Measurements from ENCODE around the gene TTC3.

The TTC3 gene

DNA sequence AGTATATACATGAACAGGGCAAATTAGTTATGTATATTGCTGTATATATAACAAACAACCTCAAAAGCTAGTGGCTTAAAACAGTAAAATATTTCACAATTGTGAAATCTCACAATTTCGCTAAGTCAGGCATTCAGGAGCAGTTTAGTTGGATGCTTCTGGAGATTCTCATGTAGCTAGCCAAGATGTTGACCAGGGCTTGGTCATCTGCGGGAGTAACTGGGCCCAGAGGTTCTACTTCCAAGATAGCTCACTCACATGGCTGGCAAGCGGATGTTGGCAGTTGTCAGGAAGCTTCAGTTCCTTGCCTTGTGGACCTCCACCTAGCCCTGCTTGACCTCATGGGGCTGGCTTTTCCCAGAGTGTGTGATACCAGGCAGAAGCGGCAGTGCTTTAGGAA is 95.6 kb downstream of the TTC3 start:
- no peaks in the 10 kb centered on the region for H3K27me3 ChIP-seq (ENCODE audit: control insufficient read depth, insufficient read depth, low read length)
- H3K36me3 ChIP-seq (ENCODE audit: control insufficient read depth, insufficient read depth, low read length) = no peaks in the 10 kb centered on the region
- no peaks in the 10 kb centered on the region for H3K9me3 ChIP-seq (ENCODE audit: control insufficient read depth, low read length)
- no peak overlapping the region for H3K4me3 ChIP-seq (ENCODE audit: low read depth, low read length)
- no peaks in the 10 kb centered on the region for H3K4me1 ChIP-seq
- H3K9ac ChIP-seq = no peak overlapping the region
- H3K79me2 ChIP-seq = no peaks in the 10 kb centered on the region
- no peak overlapping the region for H3K4me2 ChIP-seq (ENCODE audit: low read length)
- H2AFZ ChIP-seq = no peak overlapping the region
- no peak overlapping the region for H3K27ac ChIP-seq
- TF ChIP-seq, protein P1, sequence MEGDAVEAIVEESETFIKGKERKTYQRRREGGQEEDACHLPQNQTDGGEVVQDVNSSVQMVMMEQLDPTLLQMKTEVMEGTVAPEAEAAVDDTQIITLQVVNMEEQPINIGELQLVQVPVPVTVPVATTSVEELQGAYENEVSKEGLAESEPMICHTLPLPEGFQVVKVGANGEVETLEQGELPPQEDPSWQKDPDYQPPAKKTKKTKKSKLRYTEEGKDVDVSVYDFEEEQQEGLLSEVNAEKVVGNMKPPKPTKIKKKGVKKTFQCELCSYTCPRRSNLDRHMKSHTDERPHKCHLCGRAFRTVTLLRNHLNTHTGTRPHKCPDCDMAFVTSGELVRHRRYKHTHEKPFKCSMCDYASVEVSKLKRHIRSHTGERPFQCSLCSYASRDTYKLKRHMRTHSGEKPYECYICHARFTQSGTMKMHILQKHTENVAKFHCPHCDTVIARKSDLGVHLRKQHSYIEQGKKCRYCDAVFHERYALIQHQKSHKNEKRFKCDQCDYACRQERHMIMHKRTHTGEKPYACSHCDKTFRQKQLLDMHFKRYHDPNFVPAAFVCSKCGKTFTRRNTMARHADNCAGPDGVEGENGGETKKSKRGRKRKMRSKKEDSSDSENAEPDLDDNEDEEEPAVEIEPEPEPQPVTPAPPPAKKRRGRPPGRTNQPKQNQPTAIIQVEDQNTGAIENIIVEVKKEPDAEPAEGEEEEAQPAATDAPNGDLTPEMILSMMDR (IDR thresholded peaks at IDR 0.05) = no peak

DNA sequence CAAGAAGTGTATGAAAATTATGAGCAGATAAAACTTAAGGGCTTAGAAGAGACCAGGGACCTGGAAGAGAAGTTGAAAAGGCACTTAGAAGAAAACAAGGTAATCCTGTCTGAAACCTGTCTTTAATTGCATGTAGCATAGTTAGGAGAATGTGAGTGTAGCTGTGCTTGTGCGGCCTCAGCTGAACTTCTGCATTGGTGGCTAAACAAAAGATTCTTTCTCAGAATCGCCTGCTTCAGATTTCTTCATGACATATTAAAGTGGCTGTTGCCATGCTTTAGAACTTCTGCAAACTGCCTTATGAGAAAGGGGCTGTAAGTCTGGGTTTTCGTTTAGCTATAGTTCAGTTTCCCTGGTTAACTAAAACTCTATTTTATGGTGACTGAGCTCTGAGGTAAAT is 99.6 kb downstream of the TTC3 start:
- no peaks in the 10 kb centered on the region for H3K27me3 ChIP-seq (ENCODE audit: control insufficient read depth, insufficient read depth, low read length)
- no peak overlapping the region for H3K4me3 ChIP-seq (ENCODE audit: low read depth, low read length)
- H3K9ac ChIP-seq = no peak overlapping the region
- no peak overlapping the region for H2AFZ ChIP-seq
- no peaks in the 10 kb centered on the region for H3K4me1 ChIP-seq
- H3K4me2 ChIP-seq (ENCODE audit: low read length) = no peak overlapping the region
- TF ChIP-seq, protein P1 (IDR thresholded peaks at IDR 0.05) = no peak
- H3K27ac ChIP-seq = no peak overlapping the region
- H3K9me3 ChIP-seq (ENCODE audit: control insufficient read depth, low read length) = no peaks in the 10 kb centered on the region
- H3K79me2 ChIP-seq = no peaks in the 10 kb centered on the region
- no peaks in the 10 kb centered on the region for H3K36me3 ChIP-seq (ENCODE audit: control insufficient read depth, insufficient read depth, low read length)

DNA sequence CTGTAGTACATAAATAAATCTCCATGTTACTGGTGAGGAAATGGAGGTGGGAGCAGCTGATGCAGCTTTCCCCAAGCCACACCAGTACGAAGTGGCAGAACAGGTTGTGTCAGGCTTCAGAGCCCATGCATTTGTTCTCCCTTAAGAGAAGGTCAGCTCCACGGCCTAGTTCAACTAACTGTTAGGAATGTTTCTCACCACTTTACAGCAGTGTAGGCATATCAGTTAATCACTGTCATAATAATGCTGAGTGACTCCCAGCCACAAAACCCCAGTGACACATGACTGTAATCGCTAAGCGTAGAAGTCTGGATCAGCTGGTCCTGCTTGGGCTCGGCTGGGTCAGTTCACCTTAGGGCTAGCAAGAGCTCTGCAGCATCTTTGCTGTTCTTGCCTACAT is 103.7 kb downstream of the TTC3 start:
- H3K4me2 ChIP-seq (ENCODE audit: low read length) = no peak overlapping the region
- TF ChIP-seq, protein P1 (IDR thresholded peaks at IDR 0.05) = no peak
- H3K4me3 ChIP-seq (ENCODE audit: low read depth, low read length) = no peak overlapping the region
- H3K9me3 ChIP-seq (ENCODE audit: control insufficient read depth, low read length) = no peaks in the 10 kb centered on the region
- H3K9ac ChIP-seq = no peak overlapping the region
- H3K4me1 ChIP-seq = no peaks in the 10 kb centered on the region
- H3K27ac ChIP-seq = no peak overlapping the region
- H3K27me3 ChIP-seq (ENCODE audit: control insufficient read depth, insufficient read depth, low read length) = no peaks in the 10 kb centered on the region
- no peak overlapping the region for H2AFZ ChIP-seq
- no peaks in the 10 kb centered on the region for H3K79me2 ChIP-seq
- H3K36me3 ChIP-seq (ENCODE audit: control insufficient read depth, insufficient read depth, low read length) = no peaks in the 10 kb centered on the region

DNA sequence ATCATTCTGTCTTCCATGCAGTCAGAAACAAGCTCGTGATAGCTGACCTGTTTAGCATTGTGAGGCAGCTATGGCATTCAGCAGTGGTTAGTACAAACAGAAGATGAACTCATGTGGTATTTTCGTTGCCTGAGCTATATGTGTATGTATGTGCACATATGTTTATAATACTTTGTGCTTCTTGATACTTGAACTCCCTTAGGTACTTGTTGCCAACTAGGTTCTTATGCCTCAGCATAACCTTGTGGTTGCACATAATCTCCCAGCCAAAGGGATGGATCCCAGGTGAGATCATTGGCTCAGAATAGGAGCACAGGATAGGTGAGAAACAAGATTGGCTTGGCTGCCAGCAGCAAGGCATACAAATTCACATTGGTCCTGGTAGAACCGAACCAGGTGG is 108.0 kb downstream of the TTC3 start:
- Histone ChIP-seq H3K4me1 (no peaks in the 10 kb centered on the region), H3K9me3 (ENCODE audit: control insufficient read depth, low read length) (no peaks in the 10 kb centered on the region), H3K9ac (no peak overlapping the region), H3K27ac (no peak overlapping the region), H3K4me2 (ENCODE audit: low read length) (no peak overlapping the region), H3K36me3 (ENCODE audit: control insufficient read depth, insufficient read depth, low read length) (no peaks in the 10 kb centered on the region), H2AFZ (no peak overlapping the region), H3K79me2 (no peaks in the 10 kb centered on the region), H3K4me3 (ENCODE audit: low read depth, low read length) (no peak overlapping the region), H3K27me3 (ENCODE audit: control insufficient read depth, insufficient read depth, low read length) (no peaks in the 10 kb centered on the region)
- TF ChIP-seq, protein P1 (IDR thresholded peaks at IDR 0.05) = no peak

DNA sequence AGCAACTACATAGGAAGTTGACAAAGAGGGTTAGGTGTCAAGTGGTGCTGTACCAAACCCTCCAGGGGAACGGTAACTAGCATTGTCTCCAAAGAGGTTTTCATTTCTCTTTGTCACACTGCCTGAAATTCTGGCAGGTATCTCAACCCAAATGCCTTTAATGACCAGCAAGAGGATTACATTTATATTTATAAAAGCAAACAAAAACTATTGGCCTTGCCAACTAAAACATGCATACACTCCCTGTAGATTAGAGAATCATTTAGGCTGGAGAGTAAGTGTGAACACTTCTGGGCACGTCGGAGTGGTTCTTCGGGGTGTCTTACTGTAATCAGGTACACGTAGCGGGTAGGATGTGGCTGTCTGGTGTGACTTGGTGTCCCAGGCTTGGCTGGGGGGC is 109.2 kb downstream of the TTC3 start:
- Histone ChIP-seq H3K27me3 (ENCODE audit: control insufficient read depth, insufficient read depth, low read length) (no peaks in the 10 kb centered on the region), H3K79me2 (no peaks in the 10 kb centered on the region), H3K4me3 (ENCODE audit: low read depth, low read length) (no peak overlapping the region), H2AFZ (no peak overlapping the region), H3K4me1 (no peaks in the 10 kb centered on the region), H3K27ac (no peak overlapping the region), H3K36me3 (ENCODE audit: control insufficient read depth, insufficient read depth, low read length) (no peaks in the 10 kb centered on the region), H3K9ac (no peak overlapping the region), H3K4me2 (ENCODE audit: low read length) (no peak overlapping the region), H3K9me3 (ENCODE audit: control insufficient read depth, low read length) (no peaks in the 10 kb centered on the region)
- TF ChIP-seq, protein P1 (IDR thresholded peaks at IDR 0.05) = no peak
